Body of pancreas (tissue), 4 donors: ENCODE data around the gene CEACAM16.

Experiments used
- CTCF ChIP-seq, 7 experiments: fragments of 450-650 bp in 4 of 7; fragments of 200-600 bp in 3 of 7; sonication (generic) in 3 of 7; IDR thresholded peaks; one replicate each; pipeline ENCODE4 v1.5.1; 2016 to 2019; ENCODE audit warnings: antibody characterized with exemption in 7 of 7
- POLR2A ChIP-seq, 3 donors: fragments of 450-650 bp; IDR thresholded peaks; one replicate each; pipeline ENCODE4 v1.6.1; 2016; ENCODE audit warnings: antibody characterized with exemption in 3 of 3, mild to moderate bottlenecking in 2 of 3

GRCh38 chr19:44673510-44673909 lies 25.4 kb upstream of the CEACAM16 start:
- TF ChIP-seq CTCF (IDR thresholded peaks at IDR 0.05) (no peak), POLR2A (IDR thresholded peaks at IDR 0.05) (no peak)
